HG03095 (cell line): ENCODE measurements around the gene ANKRD17.
A peak's percentile ranks its signal among the peaks of the same experiment; 100 is the strongest.

Experiments
- ATAC-seq: cut with Tn5 transposase; IDR thresholded peaks from one replicate; pipeline ENCODE4 v1.9.1; 2021; ENCODE audit warnings: moderate library complexity; ENCODE audit not compliant: unreplicated experiment

The ANKRD17 gene

DNA sequence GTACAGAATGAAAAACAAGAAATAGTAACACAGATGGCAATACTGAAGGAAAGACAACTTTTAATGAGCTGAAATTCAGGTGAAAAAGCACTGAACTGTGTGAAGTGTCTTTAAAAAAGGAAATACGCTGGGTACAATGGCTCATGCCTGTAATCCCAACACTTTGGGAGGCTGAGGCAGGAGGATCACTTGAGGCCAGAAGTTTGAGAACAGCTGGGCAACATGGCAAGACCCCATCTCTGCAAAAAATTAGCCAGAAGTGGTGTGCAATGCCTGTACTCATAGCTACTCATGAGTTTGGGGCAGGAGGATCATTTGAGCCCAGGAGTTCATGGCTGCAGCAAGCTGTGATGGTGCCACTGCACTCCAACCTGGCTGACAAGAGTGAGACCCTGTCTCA is 129.3 kb downstream of the ANKRD17 start:
- no peak for ATAC-seq

- no peak for ATAC-seq
These were observed 130.7 kb downstream of the ANKRD17 start for GRCh38 chr4:73127839-73128453.

DNA sequence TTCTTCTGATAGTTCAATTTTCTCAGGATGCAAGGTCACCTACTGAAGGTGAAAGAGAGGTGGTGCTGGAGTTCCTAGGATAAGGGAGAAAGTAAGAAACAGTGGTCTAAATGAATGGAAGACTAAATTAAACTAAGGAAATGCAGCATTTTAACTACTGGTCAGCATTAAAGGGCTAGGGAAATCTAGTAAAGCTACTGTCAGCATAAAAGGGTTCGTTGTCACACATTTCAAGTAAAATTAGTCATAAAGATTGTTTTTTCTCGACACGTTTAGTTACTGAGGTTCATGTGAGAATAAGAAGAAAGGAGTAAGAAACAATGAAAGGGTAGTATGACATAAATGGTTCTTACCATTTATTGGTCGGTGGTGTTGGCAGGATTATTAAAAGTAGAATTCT is 149.1 kb downstream of the ANKRD17 start:
- ATAC-seq: no peak

GRCh38 chr4:73104695-73105094 is 153.9 kb downstream of the ANKRD17 start:
- no peak for ATAC-seq

DNA sequence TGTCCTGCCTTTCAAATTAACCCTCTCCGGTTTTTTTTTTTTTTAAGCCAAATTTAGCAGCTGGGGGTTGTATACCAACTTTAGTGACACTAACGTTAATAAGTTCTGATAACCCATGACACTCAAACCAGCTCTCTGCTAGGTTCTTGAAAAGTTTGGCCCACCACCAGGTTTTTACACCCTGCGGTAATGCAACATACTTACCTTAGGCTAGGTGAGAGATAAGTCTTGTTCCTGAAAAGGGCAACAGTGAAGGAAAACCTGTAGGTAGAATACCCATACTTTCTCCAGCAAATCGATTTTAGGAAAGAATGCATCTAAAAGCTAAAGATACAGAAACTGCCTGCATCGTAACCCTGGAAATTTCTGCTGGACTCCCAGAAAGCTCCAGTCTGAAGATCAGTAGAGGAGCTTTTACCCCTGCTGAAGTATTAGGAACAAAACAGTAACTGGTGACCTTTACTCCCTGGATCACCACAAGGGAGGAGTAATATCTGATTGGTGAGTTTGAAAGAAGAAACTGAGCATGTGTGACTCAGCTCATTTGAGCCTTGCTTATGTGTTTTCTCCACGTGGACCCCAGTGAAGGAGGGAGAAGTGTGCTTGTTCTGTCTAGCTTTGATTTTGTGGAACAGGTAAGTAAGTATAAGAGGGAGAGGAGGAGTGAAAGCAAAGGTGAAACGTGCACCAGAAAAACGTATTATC is 154.6 kb downstream of the ANKRD17 start:
- ATAC-seq: no peak

GRCh38 chr4:73099143-73099542 is 159.5 kb downstream of the ANKRD17 start:
- ATAC-seq: no peak

- no peak for ATAC-seq
These were observed 159.9 kb downstream of the ANKRD17 start for GRCh38 chr4:73098713-73099112.

DNA sequence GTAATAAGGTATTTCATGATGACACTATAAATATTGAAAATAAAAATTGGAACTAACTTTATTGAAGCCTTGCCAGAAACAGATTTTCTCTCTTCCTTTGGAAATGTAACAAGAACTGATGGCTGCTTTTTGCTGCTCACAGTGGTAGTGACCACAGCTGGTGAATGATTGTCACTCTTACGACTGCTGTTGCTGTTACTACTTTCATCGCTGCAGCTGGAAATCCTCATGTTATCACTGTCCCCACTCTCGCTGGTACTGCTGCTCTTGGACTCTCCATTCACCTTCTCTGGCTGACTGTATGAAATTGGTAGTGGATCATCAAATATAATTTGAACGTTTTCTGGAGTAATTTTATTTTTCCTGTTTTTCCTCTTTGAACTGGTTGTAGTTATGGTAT is 160.6 kb downstream of the ANKRD17 start:
- no peak for ATAC-seq

DNA sequence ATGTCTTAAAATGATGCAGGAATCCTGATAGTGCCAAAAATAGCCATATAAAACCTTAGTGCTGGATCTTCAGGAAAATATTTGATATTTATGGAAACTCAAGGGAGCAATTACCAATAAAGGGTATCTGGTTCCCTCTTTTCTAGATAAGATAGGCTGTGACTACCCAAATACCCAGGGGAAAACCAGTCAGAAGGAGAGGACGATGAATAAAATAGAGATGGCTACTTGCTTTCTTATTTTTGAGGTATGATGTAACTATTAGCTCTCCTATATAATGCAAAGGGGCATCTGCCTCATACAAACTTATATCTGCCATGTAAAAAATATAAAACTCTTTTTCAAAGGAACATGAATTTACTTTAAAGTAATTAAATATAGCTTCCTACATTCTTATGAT is 165.7 kb downstream of the ANKRD17 start:
- ATAC-seq: no peak

- no peak for ATAC-seq
These were observed 167.9 kb downstream of the ANKRD17 start for GRCh38 chr4:73090738-73091137.

- no peak for ATAC-seq
These were observed 170.7 kb downstream of the ANKRD17 start for GRCh38 chr4:73087871-73088270.

DNA sequence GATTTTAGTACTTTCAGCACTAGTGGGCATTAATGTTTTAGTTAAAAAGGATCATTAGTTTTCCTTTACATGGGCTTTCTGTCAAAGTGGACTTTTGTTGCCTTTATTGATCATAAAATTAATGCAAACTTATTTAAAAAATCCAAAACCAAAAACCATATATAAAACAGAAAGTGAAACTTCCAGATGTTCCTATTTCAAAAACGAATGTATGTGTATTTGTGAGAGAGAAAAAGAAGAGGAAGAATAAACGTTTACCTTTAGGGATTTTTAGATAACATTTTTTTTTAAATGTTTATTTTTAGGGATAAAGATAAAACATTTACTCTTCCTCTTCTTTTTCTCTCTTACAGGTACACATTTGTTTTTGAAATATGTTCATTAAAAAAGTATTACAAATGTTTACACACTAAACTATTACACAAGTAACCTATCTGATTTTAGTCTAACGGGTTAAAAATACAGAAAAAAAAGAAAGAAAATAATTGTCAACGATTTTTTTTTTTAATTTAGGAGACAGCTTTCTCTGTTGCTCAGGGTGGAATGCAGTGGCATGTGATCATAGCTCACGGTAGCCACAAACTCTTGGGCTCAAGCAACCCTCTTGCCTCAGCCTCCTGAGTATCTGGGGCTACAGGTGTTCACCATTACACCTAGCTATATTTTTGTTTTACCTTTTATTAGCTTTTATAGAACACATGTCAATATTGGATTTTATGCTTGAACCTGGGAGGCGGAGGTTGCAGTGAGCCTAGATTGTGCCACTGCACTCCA is 172.3 kb downstream of the ANKRD17 start:
- no peak for ATAC-seq

DNA sequence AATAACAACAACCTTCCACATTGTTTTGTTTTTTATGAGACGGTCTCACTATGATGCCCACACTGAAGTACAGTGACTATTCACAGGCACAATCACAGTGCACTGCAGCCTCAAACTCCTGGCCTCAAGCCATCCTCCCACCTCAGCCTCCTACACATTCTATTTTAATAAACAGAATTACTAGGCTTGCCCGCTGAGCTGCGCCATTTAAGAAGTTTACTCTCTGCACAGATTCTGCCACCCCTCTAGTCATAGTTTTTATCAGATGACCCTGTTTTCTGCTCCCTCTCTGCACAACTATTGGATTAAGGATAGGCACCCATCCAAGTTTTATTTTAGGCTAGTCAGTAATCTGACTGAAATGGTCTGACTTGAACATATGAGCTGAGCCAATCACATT is 177.8 kb downstream of the ANKRD17 start:
- ATAC-seq: no peak

DNA sequence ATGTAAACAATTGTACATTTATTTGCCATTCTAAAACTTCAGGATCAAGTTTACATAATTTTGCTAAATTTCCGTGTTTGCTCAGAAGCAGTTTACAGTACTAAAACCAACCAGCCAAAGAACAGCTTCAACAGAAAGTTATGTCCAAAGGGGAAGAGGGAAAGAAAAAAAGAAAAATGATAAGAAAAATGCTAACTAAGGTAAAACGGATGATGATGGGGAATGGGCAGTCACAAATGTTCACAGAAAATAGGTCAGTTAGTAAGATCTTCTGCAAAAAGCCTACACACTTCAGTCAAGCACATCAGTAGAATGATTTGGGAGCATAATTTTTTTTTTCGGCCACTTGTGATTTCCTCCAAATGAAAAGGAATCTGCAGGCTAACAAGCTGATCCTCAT is 182.8 kb downstream of the ANKRD17 start:
- ATAC-seq: no peak

DNA sequence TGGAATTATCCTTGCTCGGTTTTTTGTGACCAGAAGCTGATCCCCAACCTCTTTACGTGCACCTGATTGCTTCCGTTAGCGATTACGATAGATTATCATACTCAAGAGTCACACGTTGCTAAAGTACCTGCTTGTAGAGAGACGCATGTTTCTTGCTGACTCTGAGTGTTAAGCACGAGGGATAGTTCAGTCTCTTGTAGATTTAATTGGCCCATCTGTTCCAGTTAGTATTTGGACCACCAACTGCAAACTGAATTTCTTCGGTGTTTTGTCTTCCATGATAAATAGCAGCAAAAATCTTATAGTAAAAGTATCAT is 188.6 kb downstream of the ANKRD17 start:
- ATAC-seq: peak; percentile 10

DNA sequence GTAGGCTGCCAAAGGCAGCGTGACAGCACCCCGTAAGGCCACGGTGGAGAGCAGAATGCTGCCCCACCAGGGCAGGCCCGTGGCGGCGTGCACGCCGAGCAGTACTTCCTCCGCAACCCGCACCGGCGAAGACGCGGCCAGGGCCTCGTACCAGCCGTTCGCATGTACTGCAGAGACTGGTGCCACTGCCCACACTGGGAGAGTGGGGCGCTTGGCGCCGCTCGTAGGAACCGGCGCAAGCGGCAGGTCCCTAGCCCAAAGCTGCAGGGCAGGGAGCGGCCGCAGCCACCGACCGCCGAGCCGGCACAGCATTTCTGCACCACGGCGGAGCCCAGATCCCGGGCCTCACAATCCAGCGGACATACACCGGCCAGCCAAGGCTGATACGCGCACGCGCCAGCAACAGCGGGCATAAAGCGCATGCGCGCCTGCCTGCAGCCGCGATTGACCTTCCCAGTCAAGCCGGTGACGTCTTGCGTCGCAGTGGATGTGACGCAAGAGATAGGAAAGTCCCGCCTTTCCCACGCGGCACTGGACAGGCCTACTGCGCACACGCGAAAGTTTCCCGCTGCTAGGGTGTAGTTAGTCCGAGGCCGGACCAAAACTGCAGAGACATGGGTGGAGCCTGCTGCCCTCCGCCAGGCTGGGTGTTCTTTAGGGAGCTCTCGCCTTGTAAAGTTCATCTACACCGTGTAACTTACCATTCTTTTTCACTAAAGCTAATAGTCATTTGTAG is 189.1 kb downstream of the ANKRD17 start, which contains the start of gene COX18:
Gene COX18 (minus strand): TSS at position 379 of the 736 bp plus-strand sequence. CDS start 67 bp downstream, at position 312.
- peak; percentile 83 for ATAC-seq

GRCh38 chr4:73068491-73069337 is 189.9 kb downstream of the ANKRD17 start:
- no peak for ATAC-seq

DNA sequence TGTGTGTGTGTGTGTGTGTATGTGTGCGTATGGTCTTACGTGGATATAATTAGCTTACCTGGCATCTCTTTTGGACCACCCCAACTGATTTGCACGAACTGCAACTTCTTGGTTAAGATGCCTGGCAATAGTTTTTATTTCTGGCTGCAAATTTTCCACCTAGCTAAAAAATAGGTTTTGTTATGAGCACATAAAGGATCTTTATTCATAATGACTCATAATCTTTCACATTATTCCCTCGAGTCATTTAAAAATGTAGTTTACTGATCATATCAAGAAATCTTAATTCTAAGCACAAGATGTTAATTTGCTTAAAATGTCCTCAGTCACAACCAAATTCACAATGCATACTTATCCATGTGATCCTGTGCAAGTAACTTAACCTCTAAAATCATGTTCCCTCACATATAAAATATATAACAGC is 190.6 kb downstream of the ANKRD17 start:
- ATAC-seq: no peak

DNA sequence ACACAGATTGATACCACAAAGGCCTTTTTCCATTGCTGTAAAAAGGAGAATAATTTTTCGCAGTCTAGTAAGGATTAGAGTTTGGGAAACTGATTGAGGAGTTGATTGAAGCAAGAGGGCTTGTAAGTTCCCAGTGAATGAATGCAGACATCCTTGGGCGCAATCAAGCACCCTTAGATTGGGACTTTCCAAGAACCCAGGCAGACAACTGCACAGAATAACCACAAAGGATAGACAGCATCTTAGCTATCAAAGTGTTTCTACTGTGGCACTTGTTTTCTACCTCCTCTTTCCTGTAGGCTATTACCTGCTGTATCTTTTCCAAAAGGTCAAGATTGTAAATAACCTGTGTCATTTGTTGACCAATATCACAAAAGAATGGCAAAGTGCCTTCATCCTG is 191.7 kb downstream of the ANKRD17 start:
- ATAC-seq: no peak

DNA sequence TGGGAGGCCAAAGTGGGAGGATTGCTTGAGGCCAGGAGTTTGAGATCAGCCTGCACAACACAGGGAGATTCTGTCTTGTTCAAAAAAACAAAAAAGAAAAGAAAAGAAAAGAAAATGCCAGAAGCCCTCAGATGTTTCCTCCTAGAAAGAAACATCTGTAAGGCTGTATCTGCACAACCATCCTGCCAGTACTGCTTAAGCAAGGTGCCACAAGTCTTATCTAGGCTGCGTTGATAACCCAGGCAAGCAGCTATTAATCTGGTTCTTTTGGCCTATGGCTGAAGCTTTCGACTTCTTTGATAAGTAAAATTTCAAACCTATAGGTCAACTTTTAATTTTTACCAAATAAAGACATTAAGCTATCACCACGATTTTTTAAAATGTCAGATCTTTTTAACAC is 192.2 kb downstream of the ANKRD17 start:
- ATAC-seq: no peak
